Right lobe of liver (tissue), 4 donors: Measurements from ENCODE around the gene ZBTB49.

Experiments
- POLR2A ChIP-seq: fragments of 450-650 bp; IDR thresholded peaks from one replicate; pipeline ENCODE4 v1.6.1; 2017; ENCODE audit warnings: antibody characterized with exemption, mild to moderate bottlenecking
- TF ChIP-seq, protein P1 (sequence below), 4 donors: fragments of 200-600 bp in 3 of 4; fragments of 450-650 bp in 1 of 4; IDR thresholded peaks; one replicate each; pipeline versions ENCODE4 v1.5.1 to v1.8.0; 2016 to 2022; ENCODE audit warnings: antibody characterized with exemption in 4 of 4, mild to moderate bottlenecking in 2 of 4
- donor health status: DM: no; HTN: no; CAD: no.
- donor health status: DM: no; HTN: no; CAD: no.
- donor health status: DM: no; HTN: yes; CAD: no.

DNA sequence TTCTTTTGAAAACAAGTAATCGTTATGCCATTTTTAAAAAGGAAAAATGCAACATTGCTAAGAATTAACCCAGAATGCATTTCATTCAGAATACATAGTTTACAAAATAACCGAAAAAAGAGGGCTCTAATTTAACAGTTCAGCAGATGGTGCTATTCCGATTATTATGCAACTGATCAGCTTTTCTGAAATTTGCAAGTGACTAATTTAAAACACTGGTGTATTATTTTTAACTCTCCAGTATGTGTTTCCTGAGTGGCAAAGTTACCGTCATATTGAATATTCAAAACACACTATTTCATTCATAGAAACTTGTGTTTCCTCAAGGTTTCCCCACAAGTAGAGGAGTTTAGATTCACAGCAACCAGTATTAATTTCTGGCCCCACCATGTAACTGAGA lies 21.1 kb downstream of the ZBTB49 start:
- TF ChIP-seq, protein P1, sequence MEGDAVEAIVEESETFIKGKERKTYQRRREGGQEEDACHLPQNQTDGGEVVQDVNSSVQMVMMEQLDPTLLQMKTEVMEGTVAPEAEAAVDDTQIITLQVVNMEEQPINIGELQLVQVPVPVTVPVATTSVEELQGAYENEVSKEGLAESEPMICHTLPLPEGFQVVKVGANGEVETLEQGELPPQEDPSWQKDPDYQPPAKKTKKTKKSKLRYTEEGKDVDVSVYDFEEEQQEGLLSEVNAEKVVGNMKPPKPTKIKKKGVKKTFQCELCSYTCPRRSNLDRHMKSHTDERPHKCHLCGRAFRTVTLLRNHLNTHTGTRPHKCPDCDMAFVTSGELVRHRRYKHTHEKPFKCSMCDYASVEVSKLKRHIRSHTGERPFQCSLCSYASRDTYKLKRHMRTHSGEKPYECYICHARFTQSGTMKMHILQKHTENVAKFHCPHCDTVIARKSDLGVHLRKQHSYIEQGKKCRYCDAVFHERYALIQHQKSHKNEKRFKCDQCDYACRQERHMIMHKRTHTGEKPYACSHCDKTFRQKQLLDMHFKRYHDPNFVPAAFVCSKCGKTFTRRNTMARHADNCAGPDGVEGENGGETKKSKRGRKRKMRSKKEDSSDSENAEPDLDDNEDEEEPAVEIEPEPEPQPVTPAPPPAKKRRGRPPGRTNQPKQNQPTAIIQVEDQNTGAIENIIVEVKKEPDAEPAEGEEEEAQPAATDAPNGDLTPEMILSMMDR (IDR thresholded peaks at IDR 0.05): no peak
- no peak for TF ChIP-seq POLR2A
